Esophagus muscularis mucosa (tissue), 3 donors: ENCODE results near the gene DSG3.

Experiments used
- CTCF ChIP-seq, 3 experiments: fragments of 200-600 bp in 2 of 3; fragments of 450-650 bp in 1 of 3; sonication (generic) in 2 of 3; IDR thresholded peaks; one replicate each; pipeline ENCODE4 v1.5.1; 2017 to 2019; ENCODE audit warnings: antibody characterized with exemption in 3 of 3, mild to moderate bottlenecking in 2 of 3, moderate library complexity in 1 of 3
- POLR2A ChIP-seq: fragments of 450-650 bp; IDR thresholded peaks from one replicate; pipeline ENCODE4 v1.6.1; 2017; ENCODE audit warnings: antibody characterized with exemption, moderate library complexity, mild to moderate bottlenecking, low read depth

DNA sequence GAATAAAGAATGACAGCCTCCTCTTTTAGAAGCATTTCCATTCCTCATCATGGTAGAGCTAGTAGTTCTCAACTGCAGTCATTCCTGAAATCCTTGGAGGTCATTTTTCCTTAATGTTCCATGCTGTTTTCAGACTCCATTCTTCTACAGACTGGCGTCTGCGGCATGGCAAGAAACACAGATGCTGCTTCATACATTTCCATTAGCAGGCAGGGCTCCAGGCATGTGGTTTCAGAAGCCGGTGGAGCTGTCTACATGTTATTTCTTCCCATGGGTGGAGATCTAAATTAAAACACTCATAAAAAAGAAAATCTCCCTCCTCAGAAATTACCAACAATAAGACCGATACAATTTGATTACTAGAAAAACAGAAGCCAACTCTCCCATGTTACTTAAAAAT is 6.0 kb upstream of the DSG3 start:
- TF ChIP-seq CTCF (IDR thresholded peaks at IDR 0.05) (no peak), POLR2A (no peak)
